Vagina (tissue), 2 donors: ENCODE results near the gene EXOC8. TPM values are rescaled to one million over a fixed set of nuclear protein-coding genes. Genes with fewer than 3 reads are reported as not detected.

Experiments
- DNase-seq, 2 donors: peaks; one replicate each; pipeline ENCODE4 v3.0.0-alpha.2; 2017; ENCODE audit errors: extremely low spot score in 2 of 2
- H3K27ac ChIP-seq: fragments of 200-600 bp; sonication (generic); one replicate; pipeline ENCODE4 v1.5.1; 2019
- H3K27me3 ChIP-seq: fragments of 200-600 bp; sonication (generic); one replicate; pipeline ENCODE4 v1.5.1; 2019
- H3K36me3 ChIP-seq, 2 donors: fragments of 200-600 bp; sonication (generic); one replicate each; pipeline ENCODE4 v1.5.1; 2017 to 2019
- H3K4me1 ChIP-seq: fragments of 200-600 bp; sonication (generic); one replicate; pipeline ENCODE4 v1.5.1; 2019
- H3K4me3 ChIP-seq, 2 donors: fragments of 200-600 bp; sonication (generic); 1 replicate in 1 of 2; 2 replicates in 1 of 2; pipeline ENCODE4 v1.5.1; 2016 to 2019
- H3K9me3 ChIP-seq: fragments of 200-600 bp; sonication (generic); one replicate; pipeline ENCODE4 v1.5.1; 2019
- POLR2A ChIP-seq, 2 donors: fragments of 450-650 bp; IDR thresholded peaks; one replicate each; pipeline ENCODE4 v1.6.1; 2017; ENCODE audit warnings: antibody characterized with exemption in 2 of 2, mild to moderate bottlenecking in 2 of 2, moderate library complexity in 2 of 2
- POLR2AphosphoS5 ChIP-seq, 2 donors: sonication (generic); formaldehyde crosslinking; IDR thresholded peaks; one replicate each; pipeline ENCODE4 v1.9.0; 2017; ENCODE audit warnings: antibody characterized with exemption in 2 of 2, mild to moderate bottlenecking in 2 of 2, low read depth in 1 of 2; ENCODE audit not compliant: insufficient read depth in 1 of 2
- intact Hi-C: fragments of 100-400 bp; cut with DNase I; formaldehyde crosslinking; loops from one replicate; pipeline ENCODE4 v1.15.1; 2023
- total RNA-seq: library from RNA; depleted of rRNA; stranded (reverse); fragments of >200 nt; gene quantifications from one replicate; pipeline ENCODE4 v1.2.3, GENCODE V29; 2016
- TF ChIP-seq, protein P1 (sequence below), 3 experiments: fragments of 450-650 bp in 2 of 3; fragments of 200-600 bp in 1 of 3; sonication (generic) in 1 of 3; IDR thresholded peaks; one replicate each; pipeline ENCODE4 v1.5.1; 2017 to 2019; ENCODE audit warnings: antibody characterized with exemption in 3 of 3, mild to moderate bottlenecking in 2 of 3, moderate library complexity in 2 of 3

EXOC8 gene
- total RNA-seq, 1 donor from 2014 or later: 11.5 TPM

DNA sequence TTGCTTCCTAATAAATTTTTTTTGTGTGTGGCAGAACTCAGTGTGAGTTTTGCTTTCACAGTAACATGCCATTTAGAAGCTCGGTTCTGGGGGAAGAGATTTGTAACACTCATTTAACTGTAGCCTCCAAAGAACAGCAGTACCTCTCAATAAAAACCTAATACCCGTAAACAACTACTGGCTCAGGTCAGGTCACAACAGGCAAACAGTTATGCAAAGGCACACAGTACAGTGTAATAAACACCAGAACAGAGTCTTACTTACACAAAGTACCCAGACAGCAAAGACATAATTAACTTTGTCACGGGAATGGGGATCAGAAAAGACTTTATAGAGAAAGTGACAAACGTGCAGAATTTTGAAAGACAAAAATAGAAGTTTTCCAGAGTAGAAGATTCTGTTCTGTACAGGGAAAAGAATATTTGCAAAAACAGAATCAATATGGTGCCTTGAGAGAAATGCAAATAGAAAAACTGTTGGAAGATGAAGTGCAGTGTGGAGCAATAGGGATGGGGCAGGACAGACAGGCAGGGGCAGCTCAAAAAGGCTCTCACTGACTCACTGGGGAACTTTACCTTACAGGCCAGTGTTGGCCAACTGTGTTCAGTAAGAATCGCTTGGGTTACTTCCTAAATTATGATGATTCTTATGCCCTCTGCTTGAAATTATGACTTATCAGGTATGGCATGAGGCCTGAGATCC is 45.7 kb upstream of the EXOC8 start:
- peak overlapping the region; percentile 43 for H3K27ac ChIP-seq
- intact Hi-C loops: no loop called here

DNA sequence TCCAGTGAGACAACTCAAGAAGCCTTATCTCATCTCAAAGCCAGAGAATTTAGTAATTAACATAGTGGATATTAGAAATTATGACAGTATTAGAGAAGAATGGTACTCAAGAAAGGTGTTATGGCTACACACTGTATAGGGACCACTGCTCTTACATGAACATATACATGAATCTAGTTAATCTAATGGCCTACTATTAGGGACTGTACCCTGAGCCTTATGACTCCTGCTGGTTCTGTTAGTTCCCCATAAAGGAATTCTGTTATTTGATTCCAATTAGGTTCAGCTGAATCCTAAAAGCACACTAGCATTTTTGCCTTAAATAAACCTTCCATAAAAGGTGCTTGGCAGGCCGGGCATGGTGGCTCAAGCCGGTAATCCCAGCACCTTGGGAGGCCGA is 44.8 kb upstream of the EXOC8 start:
- Histone ChIP-seq H3K4me3 (no peak overlapping the region), H3K4me1 (peaks cover 67% of the 10 kb centered on the region), H3K27ac (peak overlapping the region; percentile 43), H3K27me3 (no peaks in the 10 kb centered on the region), H3K36me3 (no peaks in the 10 kb centered on the region), H3K9me3 (no peaks in the 10 kb centered on the region)
- TF ChIP-seq POLR2A (IDR thresholded peaks at IDR 0.05) (no peak), POLR2AphosphoS5 (IDR thresholded peaks at IDR 0.05; ENCODE audit: insufficient read depth in 1 of 2, low read depth in 1 of 2) (no peak)
- TF ChIP-seq, protein P1, sequence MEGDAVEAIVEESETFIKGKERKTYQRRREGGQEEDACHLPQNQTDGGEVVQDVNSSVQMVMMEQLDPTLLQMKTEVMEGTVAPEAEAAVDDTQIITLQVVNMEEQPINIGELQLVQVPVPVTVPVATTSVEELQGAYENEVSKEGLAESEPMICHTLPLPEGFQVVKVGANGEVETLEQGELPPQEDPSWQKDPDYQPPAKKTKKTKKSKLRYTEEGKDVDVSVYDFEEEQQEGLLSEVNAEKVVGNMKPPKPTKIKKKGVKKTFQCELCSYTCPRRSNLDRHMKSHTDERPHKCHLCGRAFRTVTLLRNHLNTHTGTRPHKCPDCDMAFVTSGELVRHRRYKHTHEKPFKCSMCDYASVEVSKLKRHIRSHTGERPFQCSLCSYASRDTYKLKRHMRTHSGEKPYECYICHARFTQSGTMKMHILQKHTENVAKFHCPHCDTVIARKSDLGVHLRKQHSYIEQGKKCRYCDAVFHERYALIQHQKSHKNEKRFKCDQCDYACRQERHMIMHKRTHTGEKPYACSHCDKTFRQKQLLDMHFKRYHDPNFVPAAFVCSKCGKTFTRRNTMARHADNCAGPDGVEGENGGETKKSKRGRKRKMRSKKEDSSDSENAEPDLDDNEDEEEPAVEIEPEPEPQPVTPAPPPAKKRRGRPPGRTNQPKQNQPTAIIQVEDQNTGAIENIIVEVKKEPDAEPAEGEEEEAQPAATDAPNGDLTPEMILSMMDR (IDR thresholded peaks at IDR 0.05): no peak
- no peak for DNase-seq
- intact Hi-C loops: no loop called here

More for the DNA sequence above, 45.7 kb upstream of the EXOC8 start:
- Histone ChIP-seq H3K4me1 (peaks cover 64% of the 10 kb centered on the region), H3K4me3 (no peak overlapping the region), H3K9me3 (no peaks in the 10 kb centered on the region), H3K27me3 (no peaks in the 10 kb centered on the region), H3K36me3 (no peaks in the 10 kb centered on the region)
- DNase-seq: no peak
- peak in 1 of 2 donors; percentile 18 for TF ChIP-seq POLR2AphosphoS5 (IDR thresholded peaks at IDR 0.05; ENCODE audit: insufficient read depth in 1 of 2, low read depth in 1 of 2)
- no peak for TF ChIP-seq POLR2A (IDR thresholded peaks at IDR 0.05)

DNA sequence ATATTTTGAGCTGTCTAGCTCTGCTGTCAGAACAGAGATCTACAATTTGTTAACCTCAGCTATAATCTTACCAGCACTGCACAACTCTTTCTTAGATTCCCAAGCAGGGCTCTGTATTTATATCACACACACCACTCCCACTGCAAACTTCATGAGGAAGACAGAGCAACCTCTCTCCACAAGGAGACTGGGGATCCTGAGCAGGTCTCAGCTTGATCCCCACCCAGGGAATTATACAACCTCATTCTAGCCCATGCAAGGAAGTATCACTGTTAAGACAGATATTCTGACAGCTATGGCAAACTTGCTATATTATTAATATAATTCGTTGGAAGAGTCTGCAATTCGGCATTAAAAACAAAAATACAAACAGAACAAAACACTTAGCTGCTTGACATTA is 44.1 kb upstream of the EXOC8 start:
- H3K4me3 ChIP-seq: no peak overlapping the region
- no peaks in the 10 kb centered on the region for H3K36me3 ChIP-seq
- peaks cover 74% of the 10 kb centered on the region for H3K4me1 ChIP-seq
- H3K27ac ChIP-seq: no peak overlapping the region
- H3K9me3 ChIP-seq: no peaks in the 10 kb centered on the region
- no peak for DNase-seq
- TF ChIP-seq POLR2AphosphoS5 (IDR thresholded peaks at IDR 0.05; ENCODE audit: insufficient read depth in 1 of 2, low read depth in 1 of 2): no peak
- intact Hi-C loops: no loop called here
- H3K27me3 ChIP-seq: no peaks in the 10 kb centered on the region

DNA sequence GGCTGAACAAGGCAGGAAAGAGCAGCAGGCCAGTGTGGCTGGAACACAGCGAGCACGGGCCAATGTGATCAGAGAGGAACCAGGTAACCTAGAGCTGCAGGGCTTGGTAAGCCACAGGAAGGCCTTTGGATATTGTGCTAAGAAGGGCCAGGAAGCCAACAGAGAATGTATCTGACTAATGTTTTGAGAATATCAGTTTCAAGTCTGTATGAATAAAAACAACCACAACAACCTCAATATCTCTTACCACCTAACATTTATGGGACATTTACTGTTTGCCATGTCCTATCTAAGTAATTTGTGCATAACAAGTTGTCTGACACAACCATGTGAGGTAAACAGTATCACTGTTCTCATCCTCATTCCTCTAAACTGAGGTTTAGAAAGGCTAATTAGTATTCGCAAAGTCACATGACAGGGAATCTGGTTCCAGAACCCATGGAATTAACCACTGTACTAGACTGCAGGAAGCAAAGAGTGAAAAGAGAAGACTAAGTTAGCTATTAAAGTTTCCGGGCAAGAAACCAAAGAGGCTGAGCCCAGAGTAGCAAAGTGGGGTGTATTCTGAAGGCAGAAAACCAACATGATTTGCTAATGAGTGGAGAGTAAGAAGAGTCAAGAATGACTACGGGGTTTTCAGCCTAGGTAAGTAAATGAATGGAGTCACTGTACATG is 39.4 kb upstream of the EXOC8 start:
- DNase-seq: no peak
- no peak overlapping the region for H3K4me3 ChIP-seq
- H3K36me3 ChIP-seq: no peaks in the 10 kb centered on the region
- no peaks in the 10 kb centered on the region for H3K27me3 ChIP-seq
- TF ChIP-seq POLR2AphosphoS5 (IDR thresholded peaks at IDR 0.05; ENCODE audit: insufficient read depth in 1 of 2, low read depth in 1 of 2) (no peak), POLR2A (IDR thresholded peaks at IDR 0.05) (no peak)
- TF ChIP-seq, protein P1 (IDR thresholded peaks at IDR 0.05): no peak
- no peak overlapping the region for H3K27ac ChIP-seq
- no peaks in the 10 kb centered on the region for H3K9me3 ChIP-seq
- intact Hi-C loops: no loop called here
- peaks cover 40% of the 10 kb centered on the region for H3K4me1 ChIP-seq

DNA sequence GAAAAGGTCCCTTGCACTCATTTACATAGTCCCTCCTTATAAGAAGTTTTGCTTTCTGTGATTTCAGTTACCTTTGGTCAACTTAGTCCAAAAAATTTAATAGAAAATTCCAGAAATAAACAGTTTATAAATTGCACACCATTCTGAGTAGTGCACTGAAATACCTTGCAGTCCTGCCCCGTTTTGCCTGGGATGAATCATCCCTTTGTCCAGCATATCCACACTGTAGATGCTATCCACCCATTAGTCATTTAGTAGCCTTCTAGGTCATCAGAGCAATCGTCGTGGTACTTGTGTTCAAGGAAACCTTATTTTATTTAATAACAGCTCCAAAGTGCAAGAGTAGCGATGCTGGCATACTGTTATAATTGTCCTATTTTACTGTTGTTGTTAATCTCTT is 38.4 kb upstream of the EXOC8 start:
- TF ChIP-seq POLR2A (IDR thresholded peaks at IDR 0.05) (no peak), POLR2AphosphoS5 (IDR thresholded peaks at IDR 0.05; ENCODE audit: insufficient read depth in 1 of 2, low read depth in 1 of 2) (no peak)
- TF ChIP-seq, protein P1 (IDR thresholded peaks at IDR 0.05): no peak
- intact Hi-C loops: no loop called here

DNA sequence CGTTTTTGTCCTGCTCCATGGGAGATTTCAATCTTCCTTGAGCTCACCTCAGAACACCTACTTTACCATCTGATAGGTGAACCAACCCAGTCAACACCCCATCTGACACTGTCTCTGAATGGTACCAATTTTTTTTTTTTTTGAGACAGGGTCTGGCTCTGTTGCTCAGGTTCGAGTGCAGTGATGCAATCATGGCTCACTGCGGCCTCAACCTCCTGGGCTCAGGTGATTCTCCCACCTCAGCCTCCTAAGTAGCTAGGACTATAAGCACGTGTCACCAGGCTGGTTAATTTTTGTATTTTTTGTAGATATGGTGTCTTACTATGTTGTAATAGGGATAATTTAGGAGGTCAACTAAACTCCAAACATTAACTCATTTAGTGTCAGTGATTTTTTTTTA is 36.7 kb upstream of the EXOC8 start:
- no peak for DNase-seq
- Histone ChIP-seq H3K4me3 (no peak overlapping the region), H3K27ac (no peak overlapping the region), H3K36me3 (no peaks in the 10 kb centered on the region), H3K4me1 (peaks cover 26% of the 10 kb centered on the region), H3K9me3 (no peaks in the 10 kb centered on the region), H3K27me3 (no peaks in the 10 kb centered on the region)
- TF ChIP-seq POLR2AphosphoS5 (IDR thresholded peaks at IDR 0.05; ENCODE audit: insufficient read depth in 1 of 2, low read depth in 1 of 2) (no peak), POLR2A (IDR thresholded peaks at IDR 0.05) (no peak)
- TF ChIP-seq, protein P1 (IDR thresholded peaks at IDR 0.05): no peak
- intact Hi-C loops: no loop called here

More for the DNA sequence above, 38.4 kb upstream of the EXOC8 start:
- Histone ChIP-seq H3K4me1 (peaks cover 33% of the 10 kb centered on the region), H3K4me3 (no peak overlapping the region), H3K9me3 (no peaks in the 10 kb centered on the region), H3K27ac (no peak overlapping the region), H3K36me3 (no peaks in the 10 kb centered on the region), H3K27me3 (no peaks in the 10 kb centered on the region)
- no peak for DNase-seq
